HFF-Myc (cell line): Measurements from ENCODE around the gene C2CD4D.
A peak's percentile ranks its signal among the peaks of the same experiment; 100 is the strongest.

Source experiments
- DNase-seq: peaks from one replicate; pipeline ENCODE4 v3.0.0-alpha.2; 2011; ENCODE audit warnings: low read depth; ENCODE audit errors: extremely low read depth
- H3K4me3 ChIP-seq: replicated peaks from 2 replicates; pipeline ENCODE4 v1.5.1; 2011; ENCODE audit warnings: low read depth, mild to moderate bottlenecking, control low read depth, low read length
- CTCF ChIP-seq: IDR thresholded peaks from 2 replicates; pipeline ENCODE4 v1.5.1; 2012; ENCODE audit warnings: mild to moderate bottlenecking, low read depth, low read length, control low read depth; ENCODE audit errors: missing control alignments

The C2CD4D gene

GRCh38 chr1:151849126-151849525 is 9.5 kb upstream of the C2CD4D start:
- H3K4me3 ChIP-seq, result no peak overlapping the region
- TF ChIP-seq CTCF, result no peak
- no peak for DNase-seq

GRCh38 chr1:151847867-151848596 is 8.4 kb upstream of the C2CD4D start:
- no peak for TF ChIP-seq CTCF
- no peak overlapping the region for H3K4me3 ChIP-seq
- DNase-seq, result no peak

- no peak for DNase-seq
Observed at GRCh38 chr1:151846686-151847237, 7.1 kb upstream of the C2CD4D start.

GRCh38 chr1:151846062-151846568 is 6.5 kb upstream of the C2CD4D start:
- H3K4me3 ChIP-seq, result no peak overlapping the region
- no peak for DNase-seq
- no peak for TF ChIP-seq CTCF

More at GRCh38 chr1:151846686-151847237, 7.1 kb upstream of the C2CD4D start:
- no peak overlapping the region for H3K4me3 ChIP-seq
- no peak for TF ChIP-seq CTCF

- no peak for DNase-seq
- TF ChIP-seq CTCF, result no peak
- H3K4me3 ChIP-seq, result no peak overlapping the region
Observed at GRCh38 chr1:151843398-151843797, 3.8 kb upstream of the C2CD4D start.

GRCh38 chr1:151841141-151841540 is 1.5 kb upstream of the C2CD4D start:
- DNase-seq, result peak; percentile 27
- H3K4me3 ChIP-seq, result no peak overlapping the region
- TF ChIP-seq CTCF, result no peak
